ENCODE results near the gene SERPINB1.

GRCh38 chr6:2831392-2831791 lies 10.3 kb downstream of the SERPINB1 start:
- TF ChIP-seq CTCF (IDR thresholded peaks at IDR 0.05), result no peak
- no peak for TF ChIP-seq POLR2A (IDR thresholded peaks at IDR 0.05)

Measured in esophagus squamous epithelium (tissue), 4 donors.